IMR-90 (cell line): ENCODE results near the gene WNT7A.

Experiments used
- BHLHE40 ChIP-seq: fragments of 150-350 bp; IDR thresholded peaks from 2 replicates; pipeline ENCODE4 v1.6.1; 2016; ENCODE audit warnings: mild to moderate bottlenecking, low read depth, low read length
- CEBPB ChIP-seq: IDR thresholded peaks from 2 replicates; pipeline ENCODE4 v1.6.1; 2012; ENCODE audit warnings: low read depth, low read length, improper control_type of control experiment
- FOS ChIP-seq: fragments of 150-350 bp; IDR thresholded peaks from 2 replicates; pipeline ENCODE4 v1.6.1; 2016; ENCODE audit warnings: low read depth, low read length
- MAZ ChIP-seq: IDR thresholded peaks from 2 replicates; pipeline ENCODE4 v1.6.1; 2012; ENCODE audit warnings: low read depth, mild to moderate bottlenecking, low read length, improper control_type of control experiment, moderate library complexity, borderline replicate concordance
- MXI1 ChIP-seq: IDR thresholded peaks from 2 replicates; pipeline ENCODE4 v1.6.1; 2012; ENCODE audit warnings: low read depth, mild to moderate bottlenecking, low read length, moderate library complexity, borderline replicate concordance
- NFE2L2 ChIP-seq: fragments of 150-350 bp; IDR thresholded peaks from 2 replicates; pipeline ENCODE4 v1.6.1; 2016; ENCODE audit warnings: low read depth, mild to moderate bottlenecking, low read length
- POLR2A ChIP-seq: IDR thresholded peaks from 2 replicates; pipeline ENCODE4 v1.6.1; 2012; ENCODE audit warnings: mild to moderate bottlenecking, low read depth, low read length
- RAD21 ChIP-seq: IDR thresholded peaks from 2 replicates; pipeline ENCODE4 v1.6.1; 2012; ENCODE audit warnings: low read length, improper control_type of control experiment
- RCOR1 ChIP-seq: IDR thresholded peaks from 2 replicates; pipeline ENCODE4 v1.6.1; 2012; ENCODE audit warnings: mild to moderate bottlenecking, low read length, improper control_type of control experiment; ENCODE audit not compliant: insufficient replicate concordance
- RFX5 ChIP-seq: IDR thresholded peaks from 2 replicates; pipeline ENCODE4 v1.8.0; 2012; ENCODE audit warnings: low read depth, mild to moderate bottlenecking, low read length, moderate library complexity
- SMC3 ChIP-seq: fragments of 150-350 bp; IDR thresholded peaks from 2 replicates; pipeline ENCODE4 v1.6.1; 2016; ENCODE audit warnings: low read depth, mild to moderate bottlenecking, antibody characterized with exemption, low read length, moderate library complexity
- TF ChIP-seq, protein P1 (sequence below): conservative IDR thresholded peaks from 2 replicates; pipeline ENCODE4 v1.5.1; 2012; ENCODE audit warnings: mild to moderate bottlenecking, low read depth, low read length, improper control_type of control experiment
- TF ChIP-seq, protein P2 (sequence below): fragments of 150-350 bp; IDR thresholded peaks from 2 replicates; pipeline ENCODE4 v1.6.1; 2017; ENCODE audit warnings: mild to moderate bottlenecking, antibody characterized with exemption, low read length, low read depth
- TF ChIP-seq, protein P3 (sequence below): fragments of 150-350 bp; IDR thresholded peaks from 2 replicates; pipeline ENCODE4 v1.6.1; 2016; ENCODE audit warnings: low read depth, mild to moderate bottlenecking, low read length, moderate library complexity, borderline replicate concordance

DNA sequence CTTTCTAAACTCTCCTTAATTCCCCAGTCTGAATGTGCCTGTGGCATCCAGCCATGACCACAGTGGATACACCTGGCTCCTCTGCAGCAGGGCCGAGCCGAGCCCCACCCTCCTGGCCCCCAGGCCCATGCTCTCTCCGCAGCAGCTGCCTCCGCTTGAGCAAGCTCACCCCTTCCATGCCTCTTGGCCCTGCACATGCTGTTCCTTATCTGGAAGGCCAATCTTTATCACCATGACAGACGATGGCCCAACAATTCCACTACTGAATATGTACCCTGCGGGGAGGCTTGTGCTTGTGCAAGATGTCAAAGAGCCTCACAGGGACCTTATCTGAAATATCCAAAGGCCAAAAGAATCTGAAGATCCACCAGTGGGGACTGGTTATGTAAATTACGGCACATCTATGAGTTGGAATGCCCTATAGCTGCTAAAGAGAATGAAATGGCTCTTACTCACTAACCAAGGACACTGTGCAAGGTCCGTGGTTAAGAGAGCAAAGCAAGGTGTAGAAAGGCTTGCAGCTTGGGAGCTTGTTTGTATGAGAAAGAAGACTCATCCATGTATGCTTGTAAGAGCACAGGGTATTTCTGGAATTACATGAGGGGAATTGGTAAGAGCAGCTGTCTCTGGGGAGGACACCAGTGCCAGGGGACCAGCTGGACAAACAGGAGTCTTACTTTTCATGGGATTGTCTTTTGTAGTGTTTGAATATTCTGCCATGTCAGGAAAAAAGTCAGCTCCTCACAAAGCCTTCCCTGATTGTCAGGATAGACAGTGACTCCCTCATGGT lies 55.2 kb downstream of the WNT7A start:
- TF ChIP-seq, protein P1, sequence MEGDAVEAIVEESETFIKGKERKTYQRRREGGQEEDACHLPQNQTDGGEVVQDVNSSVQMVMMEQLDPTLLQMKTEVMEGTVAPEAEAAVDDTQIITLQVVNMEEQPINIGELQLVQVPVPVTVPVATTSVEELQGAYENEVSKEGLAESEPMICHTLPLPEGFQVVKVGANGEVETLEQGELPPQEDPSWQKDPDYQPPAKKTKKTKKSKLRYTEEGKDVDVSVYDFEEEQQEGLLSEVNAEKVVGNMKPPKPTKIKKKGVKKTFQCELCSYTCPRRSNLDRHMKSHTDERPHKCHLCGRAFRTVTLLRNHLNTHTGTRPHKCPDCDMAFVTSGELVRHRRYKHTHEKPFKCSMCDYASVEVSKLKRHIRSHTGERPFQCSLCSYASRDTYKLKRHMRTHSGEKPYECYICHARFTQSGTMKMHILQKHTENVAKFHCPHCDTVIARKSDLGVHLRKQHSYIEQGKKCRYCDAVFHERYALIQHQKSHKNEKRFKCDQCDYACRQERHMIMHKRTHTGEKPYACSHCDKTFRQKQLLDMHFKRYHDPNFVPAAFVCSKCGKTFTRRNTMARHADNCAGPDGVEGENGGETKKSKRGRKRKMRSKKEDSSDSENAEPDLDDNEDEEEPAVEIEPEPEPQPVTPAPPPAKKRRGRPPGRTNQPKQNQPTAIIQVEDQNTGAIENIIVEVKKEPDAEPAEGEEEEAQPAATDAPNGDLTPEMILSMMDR = no peak
- TF ChIP-seq RCOR1 = no peak
- no peak for TF ChIP-seq MAZ
- TF ChIP-seq, protein P2, sequence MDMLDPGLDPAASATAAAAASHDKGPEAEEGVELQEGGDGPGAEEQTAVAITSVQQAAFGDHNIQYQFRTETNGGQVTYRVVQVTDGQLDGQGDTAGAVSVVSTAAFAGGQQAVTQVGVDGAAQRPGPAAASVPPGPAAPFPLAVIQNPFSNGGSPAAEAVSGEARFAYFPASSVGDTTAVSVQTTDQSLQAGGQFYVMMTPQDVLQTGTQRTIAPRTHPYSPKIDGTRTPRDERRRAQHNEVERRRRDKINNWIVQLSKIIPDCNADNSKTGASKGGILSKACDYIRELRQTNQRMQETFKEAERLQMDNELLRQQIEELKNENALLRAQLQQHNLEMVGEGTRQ = no peak
- no peak for TF ChIP-seq CEBPB
- TF ChIP-seq FOS = no peak
- no peak for TF ChIP-seq POLR2A
- TF ChIP-seq, protein P3, sequence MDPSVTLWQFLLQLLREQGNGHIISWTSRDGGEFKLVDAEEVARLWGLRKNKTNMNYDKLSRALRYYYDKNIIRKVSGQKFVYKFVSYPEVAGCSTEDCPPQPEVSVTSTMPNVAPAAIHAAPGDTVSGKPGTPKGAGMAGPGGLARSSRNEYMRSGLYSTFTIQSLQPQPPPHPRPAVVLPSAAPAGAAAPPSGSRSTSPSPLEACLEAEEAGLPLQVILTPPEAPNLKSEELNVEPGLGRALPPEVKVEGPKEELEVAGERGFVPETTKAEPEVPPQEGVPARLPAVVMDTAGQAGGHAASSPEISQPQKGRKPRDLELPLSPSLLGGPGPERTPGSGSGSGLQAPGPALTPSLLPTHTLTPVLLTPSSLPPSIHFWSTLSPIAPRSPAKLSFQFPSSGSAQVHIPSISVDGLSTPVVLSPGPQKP = no peak
- TF ChIP-seq RFX5 = no peak
- no peak for TF ChIP-seq MXI1
- TF ChIP-seq NFE2L2 = no peak
- no peak for TF ChIP-seq RAD21
- TF ChIP-seq BHLHE40 = no peak
- no peak for TF ChIP-seq SMC3
